Measurements from ENCODE around the gene AKIP1. TPM values are rescaled to one million over a fixed set of nuclear protein-coding genes. Genes with fewer than 3 reads are reported as not detected.

AKIP1 gene
- total RNA-seq, result 30.7 and 30.8 TPM in 2 replicates

GRCh38 chr11:8911029-8911823, at the start of gene AKIP1:
TSS of gene AKIP1 (plus strand) at chr11:8911189. CDS start at chr11:8911450, 261 bp downstream.

GRCh38 chr11:8932564-8933180, 21.7 kb downstream of the AKIP1 start, which contains the start of gene C11orf16:
TSS of gene C11orf16 (minus strand) at chr11:8932947. CDS start at chr11:8932308, 639 bp downstream.

GRCh38 chr11:8942518-8943066, 31.6 kb downstream of the AKIP1 start, which contains the start of gene ASCL3:
TSS of gene ASCL3 (minus strand) at chr11:8943016. CDS start at chr11:8938161, 4,855 bp downstream.

GRCh38 chr11:8964324-8965320, 53.6 kb downstream of the AKIP1 start, which contains the start of gene TMEM9B:
TSS of gene TMEM9B (minus strand) at chr11:8964442. CDS start at chr11:8964313, 129 bp downstream.

Other genes starting within 250 kb of the AKIP1 start
- 0.96 and 1.7 TPM in 2 replicates for gene TRIM66, start 228.5 kb upstream of the AKIP1 start, total RNA-seq
- 1,069 and 1,601 TPM in 2 replicates for gene RPL27A, start 228.4 kb upstream of the AKIP1 start, total RNA-seq
- not detected in 2 replicates for gene C11orf16, start 21.8 kb downstream of the AKIP1 start, total RNA-seq
- not detected in 2 replicates for gene ASCL3, start 31.8 kb downstream of the AKIP1 start, total RNA-seq
- gene TMEM9B, start 53.3 kb downstream of the AKIP1 start, total RNA-seq, result 34.2 and 52.2 TPM in 2 replicates
- gene NRIP3, start 92.8 kb downstream of the AKIP1 start, total RNA-seq, result 1.5 and 4.1 TPM in 2 replicates
- not detected in 2 replicates for gene SCUBE2, start 180.4 kb downstream of the AKIP1 start, total RNA-seq